HepG2 (cell line): ENCODE measurements around the gene SNN. TPM values are rescaled to one million over a fixed set of nuclear protein-coding genes. Genes with fewer than 3 reads are reported as not detected.

Experiments used
- ARNT2 ChIP-seq: sonication (generic); formaldehyde crosslinking; IDR thresholded peaks from 2 replicates; pipeline ENCODE4 v1.8.0; 2022; ENCODE audit warnings: mild to moderate bottlenecking, low read depth, missing genetic modification reagents, moderate library complexity
- ATRX ChIP-seq: sonication (generic); formaldehyde crosslinking; IDR thresholded peaks from 2 replicates; pipeline ENCODE4 v1.4.0; 2020; ENCODE audit warnings: missing genetic modification reagents, borderline replicate concordance
- FOXJ3 ChIP-seq: sonication (generic); formaldehyde crosslinking; IDR thresholded peaks from 2 replicates; pipeline ENCODE4 v1.4.0; 2020; ENCODE audit warnings: missing genetic modification reagents, mild to moderate bottlenecking, borderline replicate concordance
- HDAC2 ChIP-seq: sonication (generic); formaldehyde crosslinking; IDR thresholded peaks from 2 replicates; pipeline ENCODE4 v1.4.0; 2020; ENCODE audit warnings: missing genetic modification reagents
- HNF4A ChIP-seq: sonication (generic); formaldehyde crosslinking; IDR thresholded peaks from 2 replicates; pipeline ENCODE4 v1.4.0; 2020; ENCODE audit warnings: missing genetic modification reagents
- MAFG ChIP-seq: sonication (generic); formaldehyde crosslinking; IDR thresholded peaks from 2 replicates; pipeline ENCODE4 v1.5.1; 2020; ENCODE audit warnings: mild to moderate bottlenecking, missing genetic modification reagents
- POLR2G ChIP-seq: fragments of 200-400 bp; formaldehyde crosslinking; IDR thresholded peaks from 2 replicates; pipeline ENCODE4 v1.6.1; 2018; ENCODE audit warnings: mild to moderate bottlenecking, low read depth, low read length, moderate library complexity
- RAD51 ChIP-seq: fragments of 450-650 bp; IDR thresholded peaks from 2 replicates; pipeline ENCODE4 v1.6.1; 2016; ENCODE audit warnings: borderline replicate concordance
- SOX13 ChIP-seq, 3 experiments: fragments of 450-650 bp in 1 of 3; sonication (generic) in 1 of 3; formaldehyde crosslinking in 1 of 3; IDR thresholded peaks in 2 of 3; conservative IDR thresholded peaks in 1 of 3; 2 replicates each; pipeline versions ENCODE4 v1.5.0 to v1.6.1; 2016 to 2020; ENCODE audit warnings: antibody characterized with exemption in 1 of 3, mild to moderate bottlenecking in 1 of 3, missing compliant biosample characterization in 1 of 3, missing genetic modification reagents in 1 of 3, moderate library complexity in 1 of 3
- TARDBP ChIP-seq: sonication (generic); formaldehyde crosslinking; IDR thresholded peaks from 2 replicates; pipeline ENCODE4 v1.8.0; 2022; ENCODE audit warnings: mild to moderate bottlenecking, missing genetic modification reagents
- ZBTB42 ChIP-seq: sonication (generic); formaldehyde crosslinking; IDR thresholded peaks from 2 replicates; pipeline ENCODE4 v1.5.0; 2020; ENCODE audit warnings: mild to moderate bottlenecking, missing genetic modification reagents
- ZNF17 ChIP-seq: sonication (generic); formaldehyde crosslinking; IDR thresholded peaks from 2 replicates; pipeline ENCODE4 v1.5.0; 2020; ENCODE audit warnings: mild to moderate bottlenecking, missing genetic modification reagents
- ZNF235 ChIP-seq: sonication (generic); formaldehyde crosslinking; IDR thresholded peaks from 2 replicates; pipeline ENCODE4 v1.8.1; 2023; ENCODE audit warnings: mild to moderate bottlenecking, missing genetic modification reagents, borderline replicate concordance
- ZNF446 ChIP-seq: sonication (generic); formaldehyde crosslinking; IDR thresholded peaks from 2 replicates; pipeline ENCODE4 v1.5.0; 2020; ENCODE audit warnings: mild to moderate bottlenecking, missing genetic modification reagents
- ZNF605 ChIP-seq: sonication (generic); formaldehyde crosslinking; IDR thresholded peaks from 2 replicates; pipeline ENCODE4 v1.8.0; 2022; ENCODE audit warnings: mild to moderate bottlenecking, missing genetic modification reagents
- ZNF616 ChIP-seq: sonication (generic); formaldehyde crosslinking; IDR thresholded peaks from 2 replicates; pipeline ENCODE4 v1.5.0; 2020; ENCODE audit warnings: low read depth, mild to moderate bottlenecking, missing genetic modification reagents
- ZNF773 ChIP-seq: sonication (generic); formaldehyde crosslinking; IDR thresholded peaks from 2 replicates; pipeline ENCODE4 v1.4.0; 2020; ENCODE audit warnings: missing genetic modification reagents, borderline replicate concordance
- polyA plus RNA-seq, 8 experiments: library from polyadenylated mRNA; depleted of rRNA in 3 of 8; stranded (reverse) in 7 of 8; unstranded in 1 of 8; fragments of >200 nt; fragmentation: Illumina TruSeq in 4 of 8; extraction: Trizol in 4 of 8; gene quantifications; 2 replicates each; pipeline versions ENCODE4 v1.2.1 to v1.2.3, GENCODE V29; 2011 to 2016; ENCODE audit warnings: low read depth in 4 of 8, missing spikeins in 1 of 8, mixed read lengths in 1 of 8; ENCODE audit not compliant: insufficient read depth in 1 of 8
- total RNA-seq, 5 experiments: library from RNA; depleted of rRNA; stranded (reverse); fragments of >200 nt; fragmentation: Illumina TruSeq; extraction: Trizol; gene quantifications; 2 replicates each; pipeline ENCODE4 v1.2.3, GENCODE V29; 2016; ENCODE audit warnings: low read depth in 1 of 5
- TF ChIP-seq, protein P1 (sequence below): sonication (generic); formaldehyde crosslinking; IDR thresholded peaks from 2 replicates; pipeline ENCODE4 v1.5.1; 2020; ENCODE audit warnings: mild to moderate bottlenecking, missing genetic modification reagents, borderline replicate concordance
- TF ChIP-seq, protein P2 (sequence below): sonication (generic); formaldehyde crosslinking; IDR thresholded peaks from 2 replicates; pipeline ENCODE4 v1.5.0; 2020; ENCODE audit warnings: mild to moderate bottlenecking, low read depth, missing genetic modification reagents, borderline replicate concordance
- TF ChIP-seq, protein P3 (sequence below): sonication (generic); formaldehyde crosslinking; IDR thresholded peaks from 2 replicates; pipeline ENCODE4 v1.5.0; 2020; ENCODE audit warnings: mild to moderate bottlenecking, missing genetic modification reagents

The SNN gene
- total and polyA plus RNA-seq, 2 of the 13 experiments (the other 11 are each of a cell fraction or from before 2014, with no cell fraction given): 5.2 to 8.4 TPM

DNA sequence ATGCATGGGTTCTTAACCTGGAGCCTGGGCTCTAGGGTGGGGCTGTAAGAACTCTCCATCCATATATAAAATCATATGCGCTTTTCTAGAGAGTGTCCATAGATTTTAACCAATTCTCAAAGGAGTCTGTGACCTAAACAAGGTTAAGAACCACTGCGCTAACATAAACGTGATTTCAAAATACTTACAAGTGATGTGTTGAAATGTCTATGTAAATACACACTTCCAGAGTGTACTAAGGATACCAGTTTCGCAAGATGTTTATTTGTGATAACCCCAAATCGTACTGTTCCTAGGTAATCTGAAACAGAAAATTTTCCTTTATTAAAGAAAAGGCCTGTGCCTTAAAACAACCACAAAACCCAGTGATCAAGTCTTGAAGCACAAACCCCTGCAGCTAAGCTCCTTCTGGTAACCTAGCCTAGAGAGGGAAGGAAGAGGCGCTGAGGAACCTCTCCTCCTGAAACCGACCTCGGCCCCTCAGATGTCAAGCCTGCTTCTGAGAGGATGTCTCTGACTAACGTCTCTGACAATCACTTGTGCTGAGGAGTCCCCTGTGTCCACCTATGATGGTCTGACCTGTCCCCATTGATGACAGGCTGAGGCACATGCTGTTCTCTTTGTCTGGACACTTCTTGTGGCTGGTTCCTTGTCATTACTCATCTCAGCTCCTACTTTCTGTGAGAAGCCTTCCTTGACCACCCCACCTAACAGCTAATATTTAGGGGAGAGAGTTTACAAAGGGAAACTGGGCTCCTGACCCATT is 32.2 kb downstream of the SNN start (continued):
- TF ChIP-seq ATRX: no peak
- TF ChIP-seq ZNF605 (CRISPR knock-in tag): peak; percentile 66; the same call in 1 of the 2 replicates
- no peak for TF ChIP-seq ZBTB42 (CRISPR knock-in tag)
- no peak for TF ChIP-seq ZNF616 (CRISPR knock-in tag)
- no peak for TF ChIP-seq ZNF446 (CRISPR knock-in tag)
- no peak for TF ChIP-seq POLR2G
- TF ChIP-seq HDAC2: no peak
- TF ChIP-seq FOXJ3 (CRISPR knock-in tag): peak; percentile 79
- TF ChIP-seq, protein P1, sequence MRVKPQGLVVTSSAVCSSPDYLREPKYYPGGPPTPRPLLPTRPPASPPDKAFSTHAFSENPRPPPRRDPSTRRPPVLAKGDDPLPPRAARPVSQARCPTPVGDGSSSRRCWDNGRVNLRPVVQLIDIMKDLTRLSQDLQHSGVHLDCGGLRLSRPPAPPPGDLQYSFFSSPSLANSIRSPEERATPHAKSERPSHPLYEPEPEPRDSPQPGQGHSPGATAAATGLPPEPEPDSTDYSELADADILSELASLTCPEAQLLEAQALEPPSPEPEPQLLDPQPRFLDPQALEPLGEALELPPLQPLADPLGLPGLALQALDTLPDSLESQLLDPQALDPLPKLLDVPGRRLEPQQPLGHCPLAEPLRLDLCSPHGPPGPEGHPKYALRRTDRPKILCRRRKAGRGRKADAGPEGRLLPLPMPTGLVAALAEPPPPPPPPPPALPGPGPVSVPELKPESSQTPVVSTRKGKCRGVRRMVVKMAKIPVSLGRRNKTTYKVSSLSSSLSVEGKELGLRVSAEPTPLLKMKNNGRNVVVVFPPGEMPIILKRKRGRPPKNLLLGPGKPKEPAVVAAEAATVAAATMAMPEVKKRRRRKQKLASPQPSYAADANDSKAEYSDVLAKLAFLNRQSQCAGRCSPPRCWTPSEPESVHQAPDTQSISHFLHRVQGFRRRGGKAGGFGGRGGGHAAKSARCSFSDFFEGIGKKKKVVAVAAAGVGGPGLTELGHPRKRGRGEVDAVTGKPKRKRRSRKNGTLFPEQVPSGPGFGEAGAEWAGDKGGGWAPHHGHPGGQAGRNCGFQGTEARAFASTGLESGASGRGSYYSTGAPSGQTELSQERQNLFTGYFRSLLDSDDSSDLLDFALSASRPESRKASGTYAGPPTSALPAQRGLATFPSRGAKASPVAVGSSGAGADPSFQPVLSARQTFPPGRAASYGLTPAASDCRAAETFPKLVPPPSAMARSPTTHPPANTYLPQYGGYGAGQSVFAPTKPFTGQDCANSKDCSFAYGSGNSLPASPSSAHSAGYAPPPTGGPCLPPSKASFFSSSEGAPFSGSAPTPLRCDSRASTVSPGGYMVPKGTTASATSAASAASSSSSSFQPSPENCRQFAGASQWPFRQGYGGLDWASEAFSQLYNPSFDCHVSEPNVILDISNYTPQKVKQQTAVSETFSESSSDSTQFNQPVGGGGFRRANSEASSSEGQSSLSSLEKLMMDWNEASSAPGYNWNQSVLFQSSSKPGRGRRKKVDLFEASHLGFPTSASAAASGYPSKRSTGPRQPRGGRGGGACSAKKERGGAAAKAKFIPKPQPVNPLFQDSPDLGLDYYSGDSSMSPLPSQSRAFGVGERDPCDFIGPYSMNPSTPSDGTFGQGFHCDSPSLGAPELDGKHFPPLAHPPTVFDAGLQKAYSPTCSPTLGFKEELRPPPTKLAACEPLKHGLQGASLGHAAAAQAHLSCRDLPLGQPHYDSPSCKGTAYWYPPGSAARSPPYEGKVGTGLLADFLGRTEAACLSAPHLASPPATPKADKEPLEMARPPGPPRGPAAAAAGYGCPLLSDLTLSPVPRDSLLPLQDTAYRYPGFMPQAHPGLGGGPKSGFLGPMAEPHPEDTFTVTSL (CRISPR knock-in tag): 0 out of 2 replicates have a peak, but pooled peaks have one; percentile 46
- TF ChIP-seq SOX13 (IDR thresholded peaks at IDR 0.05): no peak
- peak in 1 of 2 experiments; percentile 65; a peak in 2 of 4 replicates for TF ChIP-seq SOX13 (CRISPR knock-in tag; conservative IDR thresholded peaks at IDR 0.05 in 1 of 2, IDR thresholded peaks at IDR 0.05 in 1 of 2)
- TF ChIP-seq MAFG (CRISPR knock-in tag): no peak
- TF ChIP-seq, protein P2, sequence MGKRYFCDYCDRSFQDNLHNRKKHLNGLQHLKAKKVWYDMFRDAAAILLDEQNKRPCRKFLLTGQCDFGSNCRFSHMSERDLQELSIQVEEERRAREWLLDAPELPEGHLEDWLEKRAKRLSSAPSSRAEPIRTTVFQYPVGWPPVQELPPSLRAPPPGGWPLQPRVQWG (CRISPR knock-in tag): no peak
- no peak for TF ChIP-seq RAD51
- TF ChIP-seq ZNF235 (CRISPR knock-in tag): no peak
- TF ChIP-seq, protein P3, sequence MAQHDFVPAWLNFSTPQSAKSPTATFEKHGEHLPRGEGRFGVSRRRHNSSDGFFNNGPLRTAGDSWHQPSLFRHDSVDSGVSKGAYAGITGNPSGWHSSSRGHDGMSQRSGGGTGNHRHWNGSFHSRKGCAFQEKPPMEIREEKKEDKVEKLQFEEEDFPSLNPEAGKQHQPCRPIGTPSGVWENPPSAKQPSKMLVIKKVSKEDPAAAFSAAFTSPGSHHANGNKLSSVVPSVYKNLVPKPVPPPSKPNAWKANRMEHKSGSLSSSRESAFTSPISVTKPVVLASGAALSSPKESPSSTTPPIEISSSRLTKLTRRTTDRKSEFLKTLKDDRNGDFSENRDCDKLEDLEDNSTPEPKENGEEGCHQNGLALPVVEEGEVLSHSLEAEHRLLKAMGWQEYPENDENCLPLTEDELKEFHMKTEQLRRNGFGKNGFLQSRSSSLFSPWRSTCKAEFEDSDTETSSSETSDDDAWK: no peak
- TF ChIP-seq TARDBP: 0 out of 2 replicates have a peak, but pooled peaks have one; percentile 49
- TF ChIP-seq HNF4A (CRISPR knock-in tag): peak; percentile 61
- TF ChIP-seq ARNT2 (CRISPR knock-in tag): no peak
- TF ChIP-seq ZNF17 (CRISPR knock-in tag): no peak
- no peak for TF ChIP-seq ZNF773 (CRISPR knock-in tag)
